ENCODE measurements around the gene MAML2.

Gene MAML2

GRCh38 chr11:96008161-96008720 is 334.8 kb downstream of the MAML2 start:
- Mint-ChIP-seq H3K9me3 (ENCODE audit: low read depth) (no peaks in the 10 kb centered on the region), H3K27ac (peak overlapping the region; percentile 22), H3K36me3 (peaks cover 12% of the 10 kb centered on the region), H3K27me3 (no peaks in the 10 kb centered on the region), H3K4me1 (ENCODE audit: low read depth) (peaks cover 44% of the 10 kb centered on the region), H3K4me3 (no peak overlapping the region)

GRCh38 chr11:96006037-96006436 is 337.0 kb downstream of the MAML2 start:
- Mint-ChIP-seq H3K27ac (no peak overlapping the region), H3K4me1 (ENCODE audit: low read depth) (peaks cover 38% of the 10 kb centered on the region), H3K27me3 (no peaks in the 10 kb centered on the region), H3K9me3 (ENCODE audit: low read depth) (no peaks in the 10 kb centered on the region), H3K36me3 (peaks cover 26% of the 10 kb centered on the region), H3K4me3 (no peak overlapping the region)

- Mint-ChIP-seq H3K36me3 (peaks cover 26% of the 10 kb centered on the region), H3K9me3 (ENCODE audit: low read depth) (no peaks in the 10 kb centered on the region), H3K4me3 (no peak overlapping the region), H3K4me1 (ENCODE audit: low read depth) (peaks cover 38% of the 10 kb centered on the region), H3K27ac (no peak overlapping the region), H3K27me3 (no peaks in the 10 kb centered on the region)
These were observed 338.1 kb downstream of the MAML2 start for GRCh38 chr11:96004862-96005261.

- Mint-ChIP-seq H3K27me3 (no peaks in the 10 kb centered on the region), H3K36me3 (peaks cover 26% of the 10 kb centered on the region), H3K4me1 (ENCODE audit: low read depth) (peaks cover 39% of the 10 kb centered on the region), H3K27ac (no peak overlapping the region), H3K9me3 (ENCODE audit: low read depth) (no peaks in the 10 kb centered on the region), H3K4me3 (no peak overlapping the region)
These were observed 340.2 kb downstream of the MAML2 start for GRCh38 chr11:96002754-96003290.

GRCh38 chr11:96002339-96002738 is 340.7 kb downstream of the MAML2 start:
- Mint-ChIP-seq H3K36me3 (peaks cover 26% of the 10 kb centered on the region), H3K9me3 (ENCODE audit: low read depth) (no peaks in the 10 kb centered on the region), H3K27ac (no peak overlapping the region), H3K4me3 (no peak overlapping the region), H3K4me1 (ENCODE audit: low read depth) (peaks cover 42% of the 10 kb centered on the region), H3K27me3 (no peaks in the 10 kb centered on the region)

GRCh38 chr11:96001037-96001436 is 342.0 kb downstream of the MAML2 start:
- H3K4me1 Mint-ChIP-seq (ENCODE audit: low read depth), result peaks cover 45% of the 10 kb centered on the region
- no peaks in the 10 kb centered on the region for H3K9me3 Mint-ChIP-seq (ENCODE audit: low read depth)
- H3K27ac Mint-ChIP-seq, result peak overlapping the region; percentile 71
- no peaks in the 10 kb centered on the region for H3K27me3 Mint-ChIP-seq
- H3K4me3 Mint-ChIP-seq, result no peak overlapping the region
- peaks cover 26% of the 10 kb centered on the region for H3K36me3 Mint-ChIP-seq

GRCh38 chr11:95999711-96000406 is 343.1 kb downstream of the MAML2 start:
- H3K27ac Mint-ChIP-seq, result no peak overlapping the region
- peaks cover 48% of the 10 kb centered on the region for H3K4me1 Mint-ChIP-seq (ENCODE audit: low read depth)
- H3K36me3 Mint-ChIP-seq, result peaks cover 20% of the 10 kb centered on the region
- no peaks in the 10 kb centered on the region for H3K27me3 Mint-ChIP-seq
- no peak overlapping the region for H3K4me3 Mint-ChIP-seq
- no peaks in the 10 kb centered on the region for H3K9me3 Mint-ChIP-seq (ENCODE audit: low read depth)

- Mint-ChIP-seq H3K27ac (peak overlapping the region; percentile 41), H3K4me3 (no peak overlapping the region), H3K36me3 (peaks cover 6% of the 10 kb centered on the region), H3K27me3 (no peaks in the 10 kb centered on the region), H3K9me3 (ENCODE audit: low read depth) (no peaks in the 10 kb centered on the region), H3K4me1 (ENCODE audit: low read depth) (peaks cover 49% of the 10 kb centered on the region)
These were observed 346.3 kb downstream of the MAML2 start for GRCh38 chr11:95996621-95997235.

GRCh38 chr11:95994329-95994728 is 348.7 kb downstream of the MAML2 start:
- no peaks in the 10 kb centered on the region for H3K9me3 Mint-ChIP-seq (ENCODE audit: low read depth)
- peaks cover 14% of the 10 kb centered on the region for H3K36me3 Mint-ChIP-seq
- H3K27me3 Mint-ChIP-seq, result no peaks in the 10 kb centered on the region
- H3K27ac Mint-ChIP-seq, result peak overlapping the region; percentile 31
- H3K4me3 Mint-ChIP-seq, result no peak overlapping the region
- peaks cover 35% of the 10 kb centered on the region for H3K4me1 Mint-ChIP-seq (ENCODE audit: low read depth)

GRCh38 chr11:95993438-95994298 is 349.3 kb downstream of the MAML2 start:
- Mint-ChIP-seq H3K27me3 (no peaks in the 10 kb centered on the region), H3K9me3 (ENCODE audit: low read depth) (no peaks in the 10 kb centered on the region), H3K4me3 (no peak overlapping the region), H3K36me3 (peaks cover 16% of the 10 kb centered on the region), H3K4me1 (ENCODE audit: low read depth) (peaks cover 33% of the 10 kb centered on the region), H3K27ac (peak overlapping the region; percentile 31)

GRCh38 chr11:95991545-95991944 is 351.4 kb downstream of the MAML2 start:
- no peaks in the 10 kb centered on the region for H3K9me3 Mint-ChIP-seq (ENCODE audit: low read depth)
- H3K4me1 Mint-ChIP-seq (ENCODE audit: low read depth), result peaks cover 23% of the 10 kb centered on the region
- H3K36me3 Mint-ChIP-seq, result peaks cover 16% of the 10 kb centered on the region
- no peaks in the 10 kb centered on the region for H3K27me3 Mint-ChIP-seq
- H3K4me3 Mint-ChIP-seq, result no peak overlapping the region
- H3K27ac Mint-ChIP-seq, result no peak overlapping the region

- Mint-ChIP-seq H3K9me3 (ENCODE audit: low read depth) (no peaks in the 10 kb centered on the region), H3K27me3 (no peaks in the 10 kb centered on the region), H3K27ac (no peak overlapping the region), H3K4me1 (ENCODE audit: low read depth) (peaks cover 19% of the 10 kb centered on the region), H3K36me3 (peaks cover 16% of the 10 kb centered on the region), H3K4me3 (no peak overlapping the region)
These were observed 351.9 kb downstream of the MAML2 start for GRCh38 chr11:95991101-95991500.

- no peaks in the 10 kb centered on the region for H3K9me3 Mint-ChIP-seq (ENCODE audit: low read depth)
These were observed 353.2 kb downstream of the MAML2 start for GRCh38 chr11:95989780-95990179.

GRCh38 chr11:95989076-95989605 is 353.9 kb downstream of the MAML2 start:
- H3K4me1 Mint-ChIP-seq (ENCODE audit: low read depth), result peaks cover 11% of the 10 kb centered on the region
- H3K4me3 Mint-ChIP-seq, result no peak overlapping the region
- H3K27me3 Mint-ChIP-seq, result no peaks in the 10 kb centered on the region
- H3K36me3 Mint-ChIP-seq, result peaks cover 23% of the 10 kb centered on the region
- no peaks in the 10 kb centered on the region for H3K9me3 Mint-ChIP-seq (ENCODE audit: low read depth)
- H3K27ac Mint-ChIP-seq, result peak overlapping the region; percentile 50

More at GRCh38 chr11:95989780-95990179, 353.2 kb downstream of the MAML2 start:
- H3K4me3 Mint-ChIP-seq, result no peak overlapping the region
- H3K27me3 Mint-ChIP-seq, result no peaks in the 10 kb centered on the region
- H3K27ac Mint-ChIP-seq, result peak overlapping the region; percentile 23
- H3K4me1 Mint-ChIP-seq (ENCODE audit: low read depth), result peaks cover 13% of the 10 kb centered on the region
- H3K36me3 Mint-ChIP-seq, result peaks cover 20% of the 10 kb centered on the region

Measured in activated naive CD8-positive, alpha-beta T cell (primary cell).